ENCODE measurements around the gene RAB6C. TPM values are rescaled to one million over a fixed set of nuclear protein-coding genes. Genes with fewer than 3 reads are reported as not detected.

Gene RAB6C
- total and polyA plus RNA-seq, 2 of the 8 experiments (the other 6 are each of a cell fraction or from before 2014, with no cell fraction given): 0.03 to 0.09 TPM

- no peaks in the 10 kb centered on the region for H3K9me3 ChIP-seq (ENCODE audit: insufficient read depth in 2 of 2, low read depth in 1 of 2, low read length in 1 of 2)
- 0 out of 7 replicates have a peak, but pooled peaks cover 0 to 2% (median 0%) of the 10 kb centered on the region in 4 experiments for H3K4me1 ChIP-seq (replicated peaks in 1 of 4; ENCODE audit: control insufficient read depth in 3 of 4, insufficient read depth in 4 of 4, low read length in 3 of 4)
- CTCF ChIA-PET (ENCODE audit: partially characterized antibody): no interaction called here
- H3K27me3 ChIP-seq (replicated peaks in 1 of 4; ENCODE audit: control insufficient read depth in 3 of 4, extremely low read depth in 1 of 4, insufficient read depth in 3 of 4, low read length in 3 of 4): peaks cover 0 to 3% (median 2%) of the 10 kb centered on the region in 4 experiments; a peak in 3 of 7 replicates
- no peak overlapping the region for H3K14ac ChIP-seq (ENCODE audit: insufficient read length)
- H3K23ac ChIP-seq (ENCODE audit: insufficient read length): no peak overlapping the region
- no peak overlapping the region for H3K27ac ChIP-seq (ENCODE audit: low read depth, low read length)
- H2BK5ac ChIP-seq (ENCODE audit: low read depth, low read length): no peak overlapping the region
- no peak overlapping the region for H2AFZ ChIP-seq (ENCODE audit: low read length)
- whole genome bisulfite sequencing, 2 experiments (ENCODE audit: extremely low coverage in 1 of 2, insufficient coverage in 1 of 2, insufficient read length in 1 of 2, insufficient replicate concordance in 2 of 2, low coverage in 1 of 2, low lambda C conversion rate in 2 of 2, missing lambda C conversion rate in 1 of 2): 95% methylated on average over 2 of the region's 2 CpGs; no CpG with 5 or more reads in 1 of the 2 experiments
- no peak overlapping the region for H3K4me2 ChIP-seq (ENCODE audit: insufficient read depth in 1 of 2, low read depth in 2 of 2, low read length in 2 of 2)
- H2BK12ac ChIP-seq (ENCODE audit: low read depth, low read length): no peak overlapping the region
- POLR2A ChIA-PET (ENCODE audit: partially characterized antibody): no interaction called here
- no peak overlapping the region for H2BK15ac ChIP-seq (ENCODE audit: low read length)
- H3K18ac ChIP-seq (ENCODE audit: extremely low read depth, low read length): no peak overlapping the region
- no peak overlapping the region for H3K4me3 ChIP-seq (ENCODE audit: extremely low read depth in 1 of 4, insufficient read depth in 2 of 4, low read depth in 3 of 4, low read length in 4 of 4)
- H3K79me1 ChIP-seq (ENCODE audit: low read depth, low read length): no peaks in the 10 kb centered on the region
- no peak for DNase-seq (ENCODE audit: low read depth in 1 of 2, low spot score in 2 of 2)
- H3K4ac ChIP-seq (replicated peaks; ENCODE audit: insufficient read length, low read depth, low read length): no peak overlapping the region
- H4K91ac ChIP-seq (replicated peaks; ENCODE audit: insufficient read length, low read length): no peak overlapping the region
- H2BK20ac ChIP-seq (ENCODE audit: low read length): no peak overlapping the region
- peaks cover 0 to 1% of the 10 kb centered on the region in 2 experiments for H4K20me1 ChIP-seq (replicated peaks in 1 of 2; ENCODE audit: control insufficient read depth in 1 of 2, insufficient read depth in 2 of 2, low read length in 2 of 2)
- H4K5ac ChIP-seq (ENCODE audit: insufficient read length, low read depth, low read length): no peak overlapping the region
- H3K36me3 ChIP-seq (ENCODE audit: control insufficient read depth in 2 of 4, insufficient read depth in 4 of 4, low read length in 3 of 4): no peaks in the 10 kb centered on the region
- no peak overlapping the region for H3K56ac ChIP-seq (replicated peaks; ENCODE audit: insufficient read length, low read depth, low read length)
- no peak for FAIRE-seq
- no peak overlapping the region for H2BK120ac ChIP-seq (replicated peaks; ENCODE audit: low read depth, low read length)
- no peaks in the 10 kb centered on the region for H3K79me2 ChIP-seq (ENCODE audit: control insufficient read depth in 1 of 2, insufficient read depth in 2 of 2, low read length in 2 of 2)
- no peak overlapping the region for H3K9ac ChIP-seq (replicated peaks in 1 of 4; ENCODE audit: extremely low read depth in 1 of 4, low read depth in 3 of 4, low read length in 3 of 4)
- H3K23me2 ChIP-seq (ENCODE audit: low read depth, low read length): peaks cover 3% of the 10 kb centered on the region; the same call in 1 of the 2 replicates
- H2AK5ac ChIP-seq (ENCODE audit: low read depth, low read length): no peak overlapping the region
- no peak overlapping the region for H4K8ac ChIP-seq (ENCODE audit: extremely low read depth, insufficient read depth, low read length)
- TF ChIP-seq GTF2F1 (IDR thresholded peaks at IDR 0.05; ENCODE audit: borderline replicate concordance, low read depth, low read length): no peak
- TF ChIP-seq SIN3A (conservative IDR thresholded peaks at IDR 0.05 in 1 of 2, IDR thresholded peaks at IDR 0.05 in 1 of 2; ENCODE audit: low read depth in 1 of 2, low read length in 2 of 2): no peak
- no peak for TF ChIP-seq MAFK (IDR thresholded peaks at IDR 0.05; ENCODE audit: low read depth, low read length)
- TF ChIP-seq SIRT6 (IDR thresholded peaks at IDR 0.05; ENCODE audit: low read length): no peak
- TF ChIP-seq EZH2 (IDR thresholded peaks at IDR 0.05; ENCODE audit: low read depth, low read length, severe bottlenecking): no peak
- no peak for TF ChIP-seq SAP30 (IDR thresholded peaks at IDR 0.05; ENCODE audit: insufficient read depth, insufficient replicate concordance, low read length)
- TF ChIP-seq SRF (IDR thresholded peaks at IDR 0.05; ENCODE audit: low read depth, low read length): no peak
- no peak for TF ChIP-seq NRF1 (IDR thresholded peaks at IDR 0.05; ENCODE audit: low read depth, low read length)
- TF ChIP-seq RBBP5 (IDR thresholded peaks at IDR 0.05; ENCODE audit: borderline replicate concordance, low read depth, low read length): no peak
- no peak for TF ChIP-seq CHD2 (IDR thresholded peaks at IDR 0.05; ENCODE audit: low read length)
- no peak for TF ChIP-seq USF2 (IDR thresholded peaks at IDR 0.05; ENCODE audit: low read length)
- TF ChIP-seq TAF1 (IDR thresholded peaks at IDR 0.05; ENCODE audit: low read depth, low read length): no peak
- no peak for TF ChIP-seq E2F6 (IDR thresholded peaks at IDR 0.05)
These were observed 5.0 kb downstream of the RAB6C start for GRCh38 chr2:129984426-129984825.
